Ishikawa (cell line): ENCODE results near the gene CRYBG2.
A peak's percentile ranks its signal among the peaks of the same experiment; 100 is the strongest.

Experiments used
- CEBPB ChIP-seq: IDR thresholded peaks from 2 replicates; pipeline ENCODE4 v1.6.1; 2012
- CREB1 ChIP-seq: IDR thresholded peaks from 2 replicates; pipeline ENCODE4 v1.6.1; 2012; ENCODE audit warnings: low read depth
- EGR1 ChIP-seq: IDR thresholded peaks from 2 replicates; pipeline ENCODE4 v1.6.1; 2012
- EP300 ChIP-seq: IDR thresholded peaks from 2 replicates; pipeline ENCODE4 v1.6.1; 2012; ENCODE audit warnings: borderline replicate concordance
- FOXM1 ChIP-seq: IDR thresholded peaks from 2 replicates; pipeline ENCODE4 v1.6.1; 2012; ENCODE audit warnings: low read depth, borderline replicate concordance
- MAX ChIP-seq: IDR thresholded peaks from 2 replicates; pipeline ENCODE4 v1.6.1; 2012
- NFIC ChIP-seq: IDR thresholded peaks from 2 replicates; pipeline ENCODE4 v1.6.1; 2012
- RAD21 ChIP-seq: IDR thresholded peaks from 2 replicates; pipeline ENCODE4 v1.6.1; 2012; ENCODE audit warnings: low read depth
- REST ChIP-seq: IDR thresholded peaks from 2 replicates; pipeline ENCODE4 v1.6.1; 2012; ENCODE audit warnings: low read depth, mild to moderate bottlenecking
- TAF1 ChIP-seq: IDR thresholded peaks from 2 replicates; pipeline ENCODE4 v1.6.1; 2012; ENCODE audit warnings: low read depth, mild to moderate bottlenecking
- TCF12 ChIP-seq: IDR thresholded peaks from 2 replicates; pipeline ENCODE4 v1.6.1; 2012; ENCODE audit warnings: low read depth
- TEAD4 ChIP-seq: IDR thresholded peaks from 2 replicates; pipeline ENCODE4 v1.6.1; 2012
- USF1 ChIP-seq: IDR thresholded peaks from 2 replicates; pipeline ENCODE4 v1.6.1; 2012
- YY1 ChIP-seq: IDR thresholded peaks from 2 replicates; pipeline ENCODE4 v1.6.1; 2012; ENCODE audit warnings: low read depth
- ZBTB7A ChIP-seq: IDR thresholded peaks from 2 replicates; pipeline ENCODE4 v1.6.1; 2012; ENCODE audit warnings: low read depth

The CRYBG2 gene

GRCh38 chr1:26279456-26280332, 74.2 kb downstream of the CRYBG2 start, which contains the start of gene SH3BGRL3:
SH3BGRL3 (plus strand) TSS chr1:26280086; CDS start chr1:26280156, 70 bp downstream.
- TF ChIP-seq CEBPB (no peak), CREB1 (peak; percentile 24; the same call in 1 of the 2 replicates), RAD21 (no peak), MAX (peak; percentile 89), NFIC (no peak; the same call in 1 of the 2 replicates), TCF12 (no peak; the same call in 1 of the 2 replicates), YY1 (peak; percentile 30; the same call in 1 of the 2 replicates), TAF1 (peak; percentile 56; the same call in 1 of the 2 replicates), ZBTB7A (peak; percentile 78; the same call in 1 of the 2 replicates), USF1 (no peak), TEAD4 (no peak), EP300 (no peak), FOXM1 (no peak), REST (no peak), EGR1 (no peak)

- TF ChIP-seq RAD21 (no peak), MAX (no peak), TAF1 (no peak), USF1 (no peak), EGR1 (no peak), NFIC (no peak)
Measured at GRCh38 chr1:26278724-26279455, 75.0 kb downstream of the CRYBG2 start.

- no peak for TF ChIP-seq REST
- TF ChIP-seq CEBPB: no peak
- no peak for TF ChIP-seq USF1
- no peak for TF ChIP-seq MAX
Measured at GRCh38 chr1:26278303-26278702, 75.6 kb downstream of the CRYBG2 start.

GRCh38 chr1:26277719-26278118, 76.2 kb downstream of the CRYBG2 start:
- TF ChIP-seq ZBTB7A (no peak), MAX (no peak), TEAD4 (no peak), CREB1 (no peak), TAF1 (no peak), FOXM1 (no peak), TCF12 (no peak), RAD21 (no peak), REST (no peak), USF1 (no peak)
